Omental fat pad (tissue), 4 donors: ENCODE measurements around the gene RNASET2. TPM values are rescaled to one million over a fixed set of nuclear protein-coding genes. Genes with fewer than 3 reads are reported as not detected.

Source experiments
- ATAC-seq: fragments of 150-250 bp; one replicate; pipeline ENCODE4 v1.9.1; 2016; ENCODE audit warnings: mild to moderate bottlenecking, moderate library complexity; ENCODE audit not compliant: low FRiP score
- DNase-seq: peaks from one replicate; pipeline ENCODE4 v3.0.0-alpha.2; 2019; ENCODE audit warnings: low spot score
- small RNA-seq: library from RNA; depleted of rRNA; stranded (forward); fragments of <200 nt; gene quantifications from one replicate; pipeline ENCODE3, GENCODE V24; 2016
- total RNA-seq, 4 donors: library from RNA; depleted of rRNA; stranded (reverse); fragments of >200 nt; gene quantifications; one replicate each; pipeline ENCODE4 v1.1.0, GENCODE V29; 2016
- TF ChIP-seq, protein P1 (sequence below), 3 donors: fragments of 450-650 bp; IDR thresholded peaks; one replicate each; pipeline ENCODE4 v1.5.1; 2016 to 2017; ENCODE audit warnings: antibody characterized with exemption in 3 of 3, mild to moderate bottlenecking in 3 of 3, moderate library complexity in 2 of 3

Gene RNASET2
- total RNA-seq, 4 donors from 2014 or later: 68.4 to 129 (median 84.4) TPM

DNA sequence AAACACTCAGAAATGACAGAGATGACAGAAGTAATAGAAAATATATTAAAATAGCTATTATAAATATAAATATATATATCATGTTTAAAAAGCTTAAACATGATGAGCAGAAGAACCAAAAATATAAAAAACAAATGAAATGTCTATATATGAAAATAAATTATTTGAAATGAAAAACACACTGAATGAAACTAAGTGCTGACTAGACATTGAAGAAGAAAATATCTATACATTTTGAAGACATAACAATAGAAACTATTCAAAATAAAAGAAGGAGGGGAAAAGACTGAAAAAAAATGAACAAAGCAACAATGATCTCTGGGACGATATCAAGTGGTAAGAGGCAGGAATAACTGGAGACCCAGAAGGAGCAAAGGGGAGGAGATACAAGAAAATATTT, 76.8 kb downstream of the RNASET2 start:
- no peak for ATAC-seq
- TF ChIP-seq, protein P1, sequence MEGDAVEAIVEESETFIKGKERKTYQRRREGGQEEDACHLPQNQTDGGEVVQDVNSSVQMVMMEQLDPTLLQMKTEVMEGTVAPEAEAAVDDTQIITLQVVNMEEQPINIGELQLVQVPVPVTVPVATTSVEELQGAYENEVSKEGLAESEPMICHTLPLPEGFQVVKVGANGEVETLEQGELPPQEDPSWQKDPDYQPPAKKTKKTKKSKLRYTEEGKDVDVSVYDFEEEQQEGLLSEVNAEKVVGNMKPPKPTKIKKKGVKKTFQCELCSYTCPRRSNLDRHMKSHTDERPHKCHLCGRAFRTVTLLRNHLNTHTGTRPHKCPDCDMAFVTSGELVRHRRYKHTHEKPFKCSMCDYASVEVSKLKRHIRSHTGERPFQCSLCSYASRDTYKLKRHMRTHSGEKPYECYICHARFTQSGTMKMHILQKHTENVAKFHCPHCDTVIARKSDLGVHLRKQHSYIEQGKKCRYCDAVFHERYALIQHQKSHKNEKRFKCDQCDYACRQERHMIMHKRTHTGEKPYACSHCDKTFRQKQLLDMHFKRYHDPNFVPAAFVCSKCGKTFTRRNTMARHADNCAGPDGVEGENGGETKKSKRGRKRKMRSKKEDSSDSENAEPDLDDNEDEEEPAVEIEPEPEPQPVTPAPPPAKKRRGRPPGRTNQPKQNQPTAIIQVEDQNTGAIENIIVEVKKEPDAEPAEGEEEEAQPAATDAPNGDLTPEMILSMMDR (IDR thresholded peaks at IDR 0.05): no peak
- DNase-seq: no peak

Small RNA genes lying within 50 kb of the gene (small RNA-seq; reads per million reads assigned to genes)
- gene MIR3939: not detected

Other genes with a start within 250 kb of the RNASET2 start
- 10 to 100 TPM; 12.2 to 13.7 (median 13.4) TPM for gene CEP43, start 42.8 kb upstream of the RNASET2 start, total RNA-seq
- 1 to 10 TPM in 2 of 4 donors, under 1 TPM in 1, not detected in 1; 0.36 to 1.1 (median 1.1) TPM for gene CCR6, start 166.5 kb upstream of the RNASET2 start, total RNA-seq
- gene GPR31, start 201.4 kb upstream of the RNASET2 start, total RNA-seq: not detected